Neural cell (in vitro differentiated cells): Measurements from ENCODE around the gene MARK4. TPM values are rescaled to one million over a fixed set of nuclear protein-coding genes. Genes with fewer than 3 reads are reported as not detected.

Experiments used
- H2AFZ ChIP-seq: fragments of 200-600, 300-800 bp; sonication (generic), shearing (Covaris generic); 2 replicates; pipeline ENCODE4 v1.6.0; 2014; ENCODE audit warnings: low read depth, mild to moderate bottlenecking, antibody characterized with exemption, low read length, moderate library complexity
- H3F3A ChIP-seq: fragments of 200-600 bp; shearing (Covaris generic); 2 replicates; pipeline ENCODE4 v1.6.1; 2016; ENCODE audit warnings: mild to moderate bottlenecking, moderate library complexity, mixed read lengths, antibody characterized with exemption, low read length; ENCODE audit not compliant: insufficient read depth, poor library complexity, severe bottlenecking
- H3K27ac ChIP-seq: fragments of 200-600, 300-800 bp; sonication (generic), shearing (Covaris generic); 2 replicates; pipeline ENCODE4 v1.5.1; 2014; ENCODE audit warnings: mild to moderate bottlenecking, low read length, moderate library complexity
- H3K27me3 ChIP-seq: fragments of 300-800, 200-600 bp; sonication (generic), shearing (Covaris generic); 2 replicates; pipeline ENCODE4 v1.6.0; 2014; ENCODE audit warnings: mild to moderate bottlenecking, low read depth, low read length, moderate library complexity; ENCODE audit not compliant: insufficient read depth
- H3K36me3 ChIP-seq: fragments of 300-800, 200-600 bp; sonication (generic), shearing (Covaris generic); 2 replicates; pipeline ENCODE4 v1.5.1; 2014; ENCODE audit warnings: mild to moderate bottlenecking, antibody characterized with exemption, low read length, moderate library complexity; ENCODE audit not compliant: insufficient read depth
- H3K4me2 ChIP-seq: fragments of 300-800, 200-600 bp; sonication (generic), shearing (Covaris generic); 2 replicates; pipeline ENCODE4 v1.6.0; 2014; ENCODE audit warnings: mild to moderate bottlenecking, low read length
- H3K4me3 ChIP-seq: fragments of 300-800, 200-600 bp; sonication (generic), shearing (Covaris generic); 2 replicates; pipeline ENCODE4 v1.5.1; 2014; ENCODE audit warnings: mild to moderate bottlenecking, low read length, moderate library complexity
- H3K79me2 ChIP-seq: fragments of 200-600 bp; shearing (Covaris generic); replicated peaks from 2 replicates; pipeline ENCODE4 v1.6.0; 2014; ENCODE audit warnings: mild to moderate bottlenecking, low read length, moderate library complexity; ENCODE audit not compliant: insufficient read depth
- H3K9ac ChIP-seq: fragments of 300-800, 200-600 bp; sonication (generic), shearing (Covaris generic); 2 replicates; pipeline ENCODE4 v1.6.1; 2016; ENCODE audit warnings: mild to moderate bottlenecking, low read length, mixed read lengths
- H3K9me2 ChIP-seq: fragments of 200-600 bp; shearing (Covaris generic); 2 replicates; pipeline ENCODE4 v1.6.1; 2016; ENCODE audit warnings: mild to moderate bottlenecking, low read length, mixed read lengths; ENCODE audit not compliant: insufficient read depth
- H3K9me3 ChIP-seq: fragments of 200-600, 300-800 bp; sonication (generic), shearing (Covaris generic); 2 replicates; pipeline ENCODE4 v1.6.1; 2016; ENCODE audit warnings: mild to moderate bottlenecking, mixed run types, low read length, moderate library complexity, mixed read lengths
- H4K20me1 ChIP-seq: fragments of 200-600 bp; shearing (Covaris generic); 2 replicates; pipeline ENCODE4 v1.6.1; 2016; ENCODE audit warnings: mild to moderate bottlenecking, mixed run types; ENCODE audit not compliant: insufficient read depth
- CTCF ChIP-seq: fragments of 450-650 bp; IDR thresholded peaks from 2 replicates; pipeline ENCODE4 v1.5.1; 2014; ENCODE audit warnings: antibody characterized with exemption, mild to moderate bottlenecking, moderate library complexity; ENCODE audit not compliant: poor library complexity, severe bottlenecking
- EP300 ChIP-seq: fragments of 450-650 bp; conservative IDR thresholded peaks from 2 replicates; pipeline ENCODE4 v1.6.1; 2014; ENCODE audit warnings: antibody characterized with exemption, mild to moderate bottlenecking, moderate library complexity; ENCODE audit not compliant: poor library complexity, severe bottlenecking
- EZH2 ChIP-seq: fragments of 200-600, 300-800 bp; shearing (Covaris generic), sonication (generic); IDR thresholded peaks from 2 replicates; pipeline ENCODE4 v1.6.1; 2014; ENCODE audit warnings: antibody characterized with exemption, low read length, borderline replicate concordance, mild to moderate bottlenecking; ENCODE audit not compliant: insufficient read depth, poor library complexity, severe bottlenecking
- MXI1 ChIP-seq: fragments of 450-650 bp; conservative IDR thresholded peaks from 2 replicates; pipeline ENCODE4 v1.6.1; 2014; ENCODE audit warnings: antibody characterized with exemption, mild to moderate bottlenecking; ENCODE audit not compliant: poor library complexity, severe bottlenecking
- POLR2AphosphoS5 ChIP-seq: IDR thresholded peaks from 2 replicates; pipeline ENCODE4 v1.6.1; 2012
- RAD21 ChIP-seq: fragments of 450-650 bp; conservative IDR thresholded peaks from 2 replicates; pipeline ENCODE4 v1.6.1; 2014; ENCODE audit warnings: antibody characterized with exemption, mild to moderate bottlenecking, moderate library complexity
- REST ChIP-seq: IDR thresholded peaks from 2 replicates; pipeline ENCODE4 v1.6.1; 2012; ENCODE audit warnings: borderline replicate concordance
- SMC3 ChIP-seq: fragments of 450-650 bp; conservative IDR thresholded peaks from 2 replicates; pipeline ENCODE4 v1.6.1; 2014; ENCODE audit warnings: antibody characterized with exemption, mild to moderate bottlenecking, moderate library complexity; ENCODE audit not compliant: poor library complexity
- TAF1 ChIP-seq: IDR thresholded peaks from 2 replicates; pipeline ENCODE4 v1.6.1; 2012; ENCODE audit warnings: low read depth
- polyA plus RNA-seq: library from polyadenylated mRNA; depleted of rRNA; stranded (reverse); fragments of >200 nt; gene quantifications from 2 replicates; pipeline ENCODE4 v1.2.3, GENCODE V29; 2014

Gene MARK4
- polyA plus RNA-seq, 1 donor from 2014 or later: 11.6 TPM

GRCh38 chr19:45271098-45271734, 20.1 kb downstream of the MARK4 start:
- no peak overlapping the region for H2AFZ ChIP-seq
- H3K9me3 ChIP-seq: no peaks in the 10 kb centered on the region
- H3K79me2 ChIP-seq: no peaks in the 10 kb centered on the region
- H4K20me1 ChIP-seq: no peaks in the 10 kb centered on the region
- no peaks in the 10 kb centered on the region for H3F3A ChIP-seq
- H3K27me3 ChIP-seq: no peaks in the 10 kb centered on the region
- H3K27ac ChIP-seq: no peak overlapping the region
- no peak overlapping the region for H3K9ac ChIP-seq
- TF ChIP-seq TAF1 (no peak), POLR2AphosphoS5 (no peak), MXI1 (no peak), SMC3 (no peak), EP300 (no peak), REST (no peak), CTCF (no peak), RAD21 (no peak), EZH2 (no peak)
- no peak overlapping the region for H3K4me2 ChIP-seq
- no peaks in the 10 kb centered on the region for H3K36me3 ChIP-seq
- no peak overlapping the region for H3K4me3 ChIP-seq
- no peaks in the 10 kb centered on the region for H3K9me2 ChIP-seq

DNA sequence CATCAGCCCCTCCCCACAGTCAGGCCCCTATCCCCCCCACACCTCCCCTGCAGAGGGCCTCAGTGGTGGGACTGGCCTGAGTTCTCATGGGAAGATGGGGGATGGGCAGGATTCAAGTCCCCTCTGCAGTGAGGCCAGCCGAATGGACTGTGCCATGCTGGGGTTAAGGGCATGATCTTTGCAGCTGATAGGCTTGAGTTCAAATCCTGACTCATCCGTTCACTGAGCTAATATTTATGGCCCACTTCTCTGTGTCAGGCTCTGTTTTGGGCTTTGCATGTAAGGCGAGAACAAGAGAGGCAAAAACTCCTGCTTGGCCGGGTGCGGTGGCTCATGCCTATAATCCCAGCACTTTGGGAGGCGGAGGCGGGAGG, 20.7 kb downstream of the MARK4 start:
- no peak overlapping the region for H3K27ac ChIP-seq
- H3F3A ChIP-seq: no peaks in the 10 kb centered on the region
- no peaks in the 10 kb centered on the region for H3K9me2 ChIP-seq
- H2AFZ ChIP-seq: no peak overlapping the region
- H3K27me3 ChIP-seq: no peaks in the 10 kb centered on the region
- TF ChIP-seq MXI1 (no peak), POLR2AphosphoS5 (no peak), RAD21 (no peak), TAF1 (no peak), EZH2 (no peak), REST (no peak), SMC3 (no peak), CTCF (no peak), EP300 (no peak)
- H3K9ac ChIP-seq: no peak overlapping the region
- no peaks in the 10 kb centered on the region for H3K79me2 ChIP-seq
- H3K4me2 ChIP-seq: no peak overlapping the region
- H4K20me1 ChIP-seq: no peaks in the 10 kb centered on the region
- no peak overlapping the region for H3K4me3 ChIP-seq
- H3K36me3 ChIP-seq: no peaks in the 10 kb centered on the region
- H3K9me3 ChIP-seq: no peaks in the 10 kb centered on the region
